COR-L47 (cell line): ENCODE results near the gene TTLL12.

Experiments used
- DNase-seq: peaks from one replicate; lab custom pipeline; 2025; lab: John Stamatoyannopoulos, UW

TTLL12 gene

DNA sequence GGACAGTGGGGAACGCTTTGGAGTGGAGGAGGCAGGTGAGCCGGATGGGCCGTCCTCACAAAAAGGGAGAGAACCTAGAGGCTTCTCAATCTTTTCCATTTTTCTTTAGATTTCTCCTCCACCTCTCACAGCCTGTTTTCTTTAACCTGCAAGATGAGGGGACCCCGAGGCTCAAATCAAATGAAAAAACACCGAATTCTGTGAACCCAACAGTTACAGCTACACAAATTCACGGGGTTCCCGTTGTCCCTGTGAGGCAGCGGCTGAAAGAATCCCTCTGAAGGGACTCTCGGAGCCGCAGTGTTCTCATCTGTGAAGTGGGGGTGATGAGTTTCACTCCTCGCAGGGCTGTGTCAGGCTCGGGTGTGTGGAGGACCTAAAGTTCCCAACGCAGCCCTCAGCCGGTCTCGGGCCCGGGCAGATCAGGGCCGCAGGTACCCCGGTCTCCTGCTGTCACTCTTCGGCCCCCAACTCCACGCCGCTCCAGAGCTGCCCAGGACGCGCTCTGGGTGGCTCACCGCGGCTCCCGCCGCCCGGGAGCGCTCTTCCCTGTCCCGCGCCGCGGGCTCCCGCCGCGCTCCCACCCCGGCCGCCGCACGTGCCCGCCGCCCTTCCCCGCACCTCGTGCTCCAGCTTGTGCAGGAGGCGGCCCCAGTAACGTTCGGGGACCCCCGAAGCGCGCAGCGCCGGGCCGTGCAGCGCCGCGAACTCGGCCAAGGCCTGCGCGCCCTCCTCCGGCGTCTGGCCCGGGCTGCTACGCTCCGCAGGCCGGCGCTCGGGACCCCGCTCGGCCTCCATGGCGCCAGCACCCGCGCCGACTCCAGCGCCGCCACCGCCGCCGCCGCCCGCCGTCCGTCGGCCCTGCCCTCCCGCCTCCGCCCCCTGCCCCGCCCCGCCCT lies at the start of gene TTLL12:
Gene TTLL12 (minus strand): TSS at position 863 of the 899 bp plus-strand sequence. CDS start 65 bp downstream, at position 798.
- DNase-seq = peak; percentile 60

DNA sequence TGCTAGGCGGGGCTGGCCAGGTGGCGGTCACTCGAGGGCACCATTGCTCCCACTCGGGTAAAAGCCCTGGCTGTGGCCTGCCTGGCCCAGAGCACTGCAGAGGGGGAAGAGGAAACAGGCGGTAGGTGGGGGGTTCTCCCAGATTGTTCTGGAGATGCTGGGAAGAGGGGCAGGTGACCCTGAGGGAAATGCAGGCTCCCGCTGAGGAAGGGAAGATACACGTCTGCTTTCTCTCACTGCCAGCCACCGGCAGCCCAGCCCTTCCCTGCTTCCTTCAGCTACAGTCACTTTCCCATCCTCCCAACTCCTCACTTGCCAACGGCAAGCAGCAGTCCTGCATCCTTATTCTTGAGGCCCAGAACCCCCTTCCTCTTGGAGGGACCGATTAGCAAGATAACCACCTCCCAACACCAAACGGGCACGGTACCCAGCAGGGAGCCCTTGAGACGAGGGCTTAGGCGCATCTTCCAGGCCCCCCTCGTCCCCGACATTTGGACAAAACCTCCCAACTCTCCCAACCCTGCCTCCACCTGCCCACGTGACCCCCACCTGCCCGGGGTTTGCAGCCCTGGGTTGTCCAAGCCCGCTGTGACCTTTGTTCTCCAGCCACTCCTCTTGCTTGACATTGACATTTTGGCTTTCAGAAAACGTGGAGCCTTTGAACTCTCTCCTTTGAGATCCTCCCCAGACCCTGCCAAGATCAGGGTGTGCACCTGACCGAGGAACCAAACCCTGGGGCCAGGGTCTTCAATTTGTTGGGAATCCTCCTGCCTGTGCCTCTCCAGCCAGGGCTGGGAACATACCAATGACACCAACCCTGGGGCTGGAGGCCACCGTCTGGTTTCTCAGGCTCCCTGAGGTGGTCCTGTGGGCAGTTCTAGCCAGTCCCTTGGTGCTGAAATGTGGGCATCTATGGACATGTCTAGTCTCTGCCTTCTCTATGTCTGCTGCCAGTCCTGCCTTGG lies 48.8 kb upstream of the TTLL12 start:
- no peak for DNase-seq

GRCh38 chr22:43234264-43234988 lies 47.5 kb upstream of the TTLL12 start:
- no peak for DNase-seq

DNA sequence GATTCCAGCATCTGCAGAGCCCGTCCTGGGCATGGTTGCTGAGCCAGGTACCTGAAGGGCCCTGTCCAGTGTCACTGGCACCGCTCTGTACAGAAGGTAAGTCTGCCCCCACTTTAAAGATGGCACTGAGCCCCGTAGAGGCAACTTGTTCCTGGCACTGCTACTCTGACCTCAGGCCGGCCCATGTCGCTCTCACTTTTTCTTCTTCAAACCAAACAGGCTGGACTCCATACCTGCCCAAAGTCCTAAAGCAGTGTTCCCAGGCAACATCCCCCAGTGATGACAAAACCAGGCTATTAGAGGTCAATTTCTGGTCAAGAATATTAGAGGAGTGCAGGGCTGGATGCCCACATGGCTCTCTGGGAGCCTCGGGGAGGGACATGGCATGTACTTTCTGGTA lies 46.6 kb upstream of the TTLL12 start:
- no peak for DNase-seq

GRCh38 chr22:43232445-43232844 lies 45.5 kb upstream of the TTLL12 start:
- DNase-seq = no peak

- DNase-seq = no peak
These were observed 44.7 kb upstream of the TTLL12 start for GRCh38 chr22:43231724-43232034.

- DNase-seq = peak; percentile 81
These were observed 44.2 kb upstream of the TTLL12 start for GRCh38 chr22:43230971-43231723.

DNA sequence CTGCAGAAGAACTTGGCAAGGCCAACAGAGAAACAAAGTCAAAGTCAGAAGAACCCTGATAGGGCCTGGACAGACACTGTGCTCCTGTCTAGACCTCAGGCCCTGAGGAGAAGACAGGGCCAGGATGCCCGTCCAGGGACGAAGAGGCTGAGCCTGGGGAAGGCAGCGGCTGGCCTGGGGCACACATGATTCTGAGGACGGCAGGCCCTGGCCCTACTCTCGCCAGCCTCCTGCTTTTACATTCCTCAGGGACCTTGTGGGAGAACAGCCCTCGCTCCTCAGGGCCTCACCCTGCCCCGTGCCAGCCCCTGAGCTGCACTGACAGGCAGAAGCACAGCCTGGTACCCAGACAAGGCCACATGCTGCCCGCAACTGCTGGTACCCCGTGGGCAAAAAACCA lies 43.6 kb upstream of the TTLL12 start:
- DNase-seq = no peak

- no peak for DNase-seq
These were observed 41.9 kb upstream of the TTLL12 start for GRCh38 chr22:43228863-43229262.

- no peak for DNase-seq
These were observed 41.4 kb upstream of the TTLL12 start for GRCh38 chr22:43228330-43228729.

- DNase-seq = peak; percentile 22
These were observed 40.3 kb upstream of the TTLL12 start for GRCh38 chr22:43227239-43227630.

DNA sequence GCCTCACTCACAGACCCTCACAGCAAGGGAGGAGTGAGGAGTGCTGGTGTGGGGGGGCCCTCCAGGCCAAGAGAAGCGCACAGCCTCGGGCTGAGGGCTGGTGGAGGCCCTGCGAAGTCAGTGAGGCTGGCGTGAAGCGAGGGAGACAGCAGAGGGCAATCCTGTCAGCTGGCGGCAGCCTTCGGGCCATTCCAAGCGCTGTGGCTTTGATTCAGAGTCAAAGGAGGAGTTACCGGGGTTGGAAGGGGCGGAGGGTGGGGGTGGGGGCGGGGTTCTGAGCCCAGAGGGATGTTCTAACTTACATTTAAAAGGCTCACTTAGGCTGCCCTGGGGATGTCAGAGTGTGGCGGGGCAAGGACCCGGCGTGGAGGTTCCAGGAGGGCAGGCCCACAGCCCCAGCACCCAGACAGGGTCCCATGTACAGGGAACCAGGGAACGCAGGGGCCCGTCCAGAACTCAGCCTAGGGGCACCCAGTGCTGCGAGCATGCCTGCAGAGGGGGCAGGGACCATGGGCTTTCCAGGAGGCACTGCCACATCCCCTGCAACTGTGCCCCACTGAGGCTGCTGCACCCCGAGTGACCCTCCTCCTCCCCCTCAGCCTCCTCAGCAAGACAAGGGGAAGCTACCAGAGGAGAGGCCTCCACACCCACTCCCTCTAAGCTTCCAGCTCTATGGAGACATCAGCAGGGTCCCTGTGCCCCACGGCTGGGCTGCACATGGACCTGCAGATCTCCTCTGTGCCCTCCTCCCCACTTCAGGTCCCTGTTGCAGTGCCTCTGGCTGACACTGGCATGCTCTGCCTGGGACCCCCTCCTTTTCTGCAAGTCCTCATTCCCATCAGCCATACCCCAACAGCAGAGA lies 39.7 kb upstream of the TTLL12 start:
- DNase-seq = no peak

- DNase-seq = no peak
These were observed 38.7 kb upstream of the TTLL12 start for GRCh38 chr22:43225609-43226008.

DNA sequence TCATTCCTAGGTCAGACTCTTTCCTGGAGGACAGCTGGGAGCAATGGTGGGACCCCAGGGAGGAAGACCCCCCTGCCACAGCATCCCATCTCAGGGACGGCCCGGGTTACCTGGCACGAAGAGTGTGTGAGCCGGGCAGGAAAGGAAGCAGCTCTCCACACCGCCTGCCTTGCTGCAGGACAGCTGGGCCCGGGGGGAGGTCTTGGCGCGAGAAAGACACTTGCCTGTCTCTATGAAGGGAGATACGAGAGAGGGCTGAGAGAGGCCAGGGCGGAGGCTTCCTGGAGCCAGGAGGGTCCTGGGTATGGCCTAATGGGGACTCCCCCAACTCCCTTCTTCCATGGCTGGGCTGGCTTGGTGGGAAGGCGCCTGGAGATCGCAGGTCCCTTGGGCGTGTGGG lies 36.1 kb upstream of the TTLL12 start:
- no peak for DNase-seq

DNA sequence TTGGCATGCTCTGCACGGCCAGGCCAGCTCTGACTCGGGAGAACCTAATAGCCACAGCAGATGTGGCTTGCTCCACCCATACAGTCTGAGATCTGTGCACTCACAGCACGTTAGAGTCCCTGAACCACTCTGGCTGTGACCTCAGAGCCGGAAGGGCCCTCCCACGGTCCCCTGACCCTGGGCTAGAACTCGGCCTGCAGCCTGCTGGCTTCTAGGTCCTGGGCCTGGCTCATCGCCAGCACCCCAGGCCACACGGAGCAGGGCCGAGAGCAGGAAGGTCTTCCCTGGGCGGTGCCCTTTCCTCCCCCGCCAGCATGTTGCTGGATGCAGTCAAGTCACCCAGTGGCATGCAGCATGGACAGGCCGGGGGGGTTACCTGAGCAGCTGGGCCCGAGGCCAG lies 35.3 kb upstream of the TTLL12 start:
- DNase-seq = no peak

GRCh38 chr22:43220625-43221380 lies 33.9 kb upstream of the TTLL12 start:
- DNase-seq = no peak

GRCh38 chr22:43218786-43219185 lies 31.9 kb upstream of the TTLL12 start:
- no peak for DNase-seq

DNA sequence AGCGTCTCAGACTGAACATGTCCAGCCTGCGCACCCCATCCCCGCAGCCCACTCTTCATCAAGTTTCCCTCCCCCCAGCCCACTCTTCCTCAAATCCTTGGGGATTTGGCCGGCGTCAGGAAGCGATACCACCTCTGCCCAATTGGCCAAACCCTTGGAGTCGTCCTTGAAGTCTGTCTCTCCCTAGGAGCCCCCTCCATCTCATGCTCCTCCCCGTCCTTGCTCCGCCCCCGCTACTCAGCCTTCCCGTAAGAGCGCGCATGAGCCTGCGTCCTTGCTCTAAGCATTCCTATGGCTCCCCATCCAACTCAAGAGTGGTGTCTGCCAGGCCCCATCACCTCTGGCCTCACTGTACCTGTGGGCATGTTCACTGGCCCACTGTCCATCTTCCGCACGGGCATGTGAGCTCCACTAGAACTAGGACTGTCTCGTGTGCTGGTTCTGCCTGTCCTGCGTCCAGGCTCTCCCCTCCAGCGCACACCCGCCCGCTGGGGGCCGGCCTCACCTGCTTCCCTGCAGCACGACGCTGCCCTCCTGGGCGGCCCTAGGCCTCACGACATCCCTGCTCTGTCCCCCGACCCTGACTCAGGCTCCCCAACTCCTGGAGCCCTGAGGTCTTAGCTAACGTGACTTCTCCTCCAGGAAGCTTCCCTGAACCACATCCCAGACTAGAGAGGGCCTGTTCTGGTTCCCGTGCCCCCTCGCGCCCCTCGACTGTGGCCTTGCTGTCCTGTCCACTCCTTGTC lies 30.5 kb upstream of the TTLL12 start:
- no peak for DNase-seq

DNA sequence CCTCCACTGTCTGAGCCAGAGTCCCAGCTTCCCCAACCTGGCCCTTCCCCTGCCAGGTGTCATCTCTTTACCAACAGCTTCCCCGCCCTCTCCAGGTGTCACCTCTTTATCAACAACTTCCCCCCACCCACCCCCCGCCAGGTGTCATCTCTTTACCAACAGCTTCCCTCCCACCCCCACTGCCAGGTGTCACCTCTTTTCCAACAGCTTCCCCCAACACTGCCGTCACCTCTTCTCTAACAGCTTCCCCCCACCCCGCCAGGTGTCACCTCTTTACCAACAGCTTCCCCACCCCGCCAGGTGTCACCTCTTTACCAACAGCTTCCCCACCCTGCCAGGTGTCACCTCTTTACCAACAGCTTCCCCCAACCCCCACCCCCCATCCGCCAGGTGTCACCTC lies 29.8 kb upstream of the TTLL12 start:
- peak; percentile 32 for DNase-seq
